ACHN (cell line): ENCODE results near the gene RNF130.
"Not testable (repeated sequence)": the region's sequence is repeated elsewhere in the genome, so short reads cannot be mapped to it uniquely, and the experiment has no call there.

Experiments used
- DNase-seq: peaks from one replicate; pipeline ENCODE4 v3.0.0-alpha.2; 2015
- in situ Hi-C: cut with HindIII; loops from 2 replicates; pipeline ENCODE4 v1.10.0; 2017; ENCODE audit warnings: low sequenced_read_pairs, low pct_ligation_motif_present, low pct_unique_long_range_greater_than_20kb

Gene RNF130

DNA sequence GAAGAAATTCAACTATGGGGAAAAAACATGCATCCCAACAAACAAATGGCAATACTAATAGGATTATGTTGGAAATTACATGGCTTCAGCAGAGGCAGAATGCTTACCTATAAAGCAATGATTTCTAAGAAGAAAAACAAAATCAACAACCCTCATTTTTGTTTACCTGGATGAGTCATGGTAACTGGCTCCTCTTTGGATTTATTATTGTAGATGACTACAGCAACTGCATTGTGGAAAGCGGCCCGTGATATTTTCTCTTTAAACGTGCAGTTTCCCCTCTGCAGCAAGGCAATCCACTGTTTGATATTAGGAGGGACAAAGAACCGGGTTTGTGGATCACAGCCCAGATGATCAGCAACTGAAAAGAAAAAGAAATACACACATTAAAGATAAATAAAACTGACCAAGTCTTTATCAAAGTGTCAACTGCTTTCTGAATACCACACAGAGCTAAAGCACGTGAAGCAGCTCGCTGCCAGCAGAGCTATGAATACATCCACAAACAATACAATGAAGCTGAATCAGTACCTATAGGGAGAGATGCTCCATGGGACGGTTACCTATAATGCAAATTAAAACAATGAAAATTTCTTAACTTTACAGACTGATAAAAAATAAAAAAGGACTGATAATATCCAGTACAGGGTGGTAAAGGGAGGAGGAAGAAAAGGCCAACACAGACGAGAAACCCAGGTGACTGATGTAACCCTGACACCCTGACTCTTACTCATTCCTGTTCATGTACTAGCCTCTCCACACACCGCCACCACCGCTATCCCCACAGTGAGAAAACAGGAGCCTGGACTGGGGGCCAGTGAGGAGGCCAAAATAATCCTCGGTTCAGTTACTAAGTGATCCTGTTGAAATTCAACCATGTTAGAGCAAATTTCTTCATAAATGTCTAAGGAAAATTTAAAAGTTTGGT is 31.0 kb downstream of the RNF130 start:
- in situ Hi-C loops = no loop called here
- DNase-seq = no peak

DNA sequence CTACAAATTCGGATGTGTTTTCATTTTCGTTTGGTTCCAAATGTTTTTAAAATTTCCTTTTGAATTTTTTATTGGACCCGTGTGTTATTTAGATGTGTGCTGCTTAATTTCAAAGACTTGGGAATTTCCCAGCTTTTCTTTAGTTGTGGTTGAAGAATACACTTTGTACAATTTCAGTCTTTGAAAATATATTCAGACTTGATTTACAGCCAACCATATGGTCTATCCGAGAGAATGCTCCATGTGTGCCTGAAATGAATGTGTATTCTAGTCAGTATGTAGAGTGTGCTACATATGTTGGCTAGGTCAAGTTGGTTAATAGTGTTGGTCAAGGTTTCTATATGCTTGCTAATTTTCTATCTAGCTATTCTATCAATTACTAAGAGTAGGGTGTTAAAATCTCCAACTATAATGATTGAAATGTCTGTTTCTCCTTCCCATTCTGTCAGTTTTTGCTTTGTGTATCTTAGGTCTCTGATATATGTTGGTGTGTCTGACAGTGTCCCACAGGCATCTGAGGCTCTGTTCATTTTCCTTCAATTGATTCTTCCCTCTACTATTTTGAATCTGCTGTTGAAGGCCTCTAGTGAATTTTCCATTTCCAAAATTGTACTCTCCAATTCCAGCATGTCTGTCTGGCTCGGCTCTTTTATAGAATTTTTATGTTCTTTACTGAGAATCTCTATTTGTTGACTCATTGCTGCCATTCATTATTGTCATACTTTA is 36.2 kb downstream of the RNF130 start:
- in situ Hi-C loops = no loop called here

DNA sequence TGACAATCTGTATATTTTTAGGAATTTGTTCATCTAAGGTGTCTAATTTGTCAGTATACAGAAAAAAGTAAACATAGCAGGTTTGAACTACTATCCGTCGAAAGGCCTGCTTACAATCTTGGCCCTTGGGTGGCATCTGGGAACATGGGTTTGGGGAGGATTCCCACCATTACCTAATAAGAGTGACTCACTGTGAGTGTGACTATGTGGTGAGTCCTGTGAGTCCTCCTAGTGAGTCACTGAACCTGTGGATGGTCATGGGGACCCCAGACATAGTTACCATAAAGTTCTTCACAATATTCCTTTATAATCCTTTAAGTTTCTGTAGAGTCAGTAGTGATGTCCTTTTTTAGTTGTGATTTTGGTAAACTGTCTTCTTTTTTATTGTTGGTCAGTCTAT is 37.0 kb downstream of the RNF130 start:
- no peak for DNase-seq
- in situ Hi-C loops = no loop called here

More for the DNA sequence above, 36.2 kb downstream of the RNF130 start:
- no peak for DNase-seq

DNA sequence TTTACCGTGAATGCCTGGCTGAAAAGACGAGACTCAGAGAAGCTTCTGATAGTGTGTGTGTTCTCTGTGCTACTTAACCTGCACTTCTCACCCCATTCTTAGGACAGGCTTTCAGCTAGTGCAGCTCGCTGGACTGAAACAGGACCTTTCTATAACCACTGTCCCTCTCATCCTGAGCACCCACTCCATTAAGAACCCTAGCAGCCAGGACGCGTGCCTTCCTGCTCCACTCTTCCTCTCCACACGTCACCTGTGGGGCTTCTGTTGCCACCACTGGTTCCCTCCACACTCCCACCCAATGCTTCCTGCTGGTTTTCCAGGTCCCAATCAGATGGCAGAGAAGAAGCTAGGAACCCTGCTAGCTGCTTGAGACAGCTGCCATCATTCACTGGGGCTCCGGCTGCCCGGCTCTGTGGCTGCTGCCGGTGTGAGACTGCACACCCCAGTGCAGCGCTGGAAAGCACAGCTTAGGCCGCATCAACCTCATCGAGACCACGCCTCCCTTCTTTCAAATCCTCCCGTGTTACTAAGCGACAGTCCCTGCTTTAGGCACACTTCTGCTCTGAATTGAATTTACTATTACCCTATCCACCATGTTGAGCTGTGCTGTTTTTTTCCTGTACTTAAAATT is 44.0 kb downstream of the RNF130 start:
- in situ Hi-C loops = no loop called here

DNA sequence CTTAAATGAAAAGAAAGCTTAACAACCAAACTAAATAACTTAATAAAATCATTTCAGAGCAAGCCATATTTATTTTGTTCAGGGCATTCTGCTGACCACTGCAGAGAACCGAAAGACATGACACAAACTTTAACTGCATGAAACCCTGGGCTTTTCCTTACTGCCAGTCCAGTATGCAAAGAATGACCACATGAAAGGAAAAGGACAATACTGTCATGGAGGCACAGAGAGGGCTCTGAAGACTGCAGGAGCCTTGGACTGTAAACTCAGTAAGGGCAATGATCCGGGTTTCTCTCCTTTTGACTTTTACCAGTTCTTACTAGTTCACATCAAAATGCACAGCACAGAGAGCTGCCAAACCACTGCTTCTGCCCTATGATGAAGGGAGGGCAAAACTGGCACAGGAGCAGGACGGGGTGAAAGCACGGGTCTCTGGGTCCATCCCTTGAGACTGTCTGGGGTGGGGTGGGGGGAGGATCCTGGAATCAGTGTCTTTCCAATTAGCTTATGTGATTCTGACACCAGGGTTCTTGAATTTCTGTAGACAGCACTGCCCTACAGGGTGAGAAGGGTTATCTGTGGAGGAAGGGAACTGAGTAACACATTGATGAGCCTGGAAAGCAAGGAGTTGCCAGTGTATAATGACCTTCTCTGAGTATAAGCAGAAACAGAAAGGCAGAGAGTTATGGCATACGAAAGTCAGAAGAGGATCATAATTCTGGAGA is 44.7 kb downstream of the RNF130 start:
- DNase-seq = no peak
- in situ Hi-C loops = no loop called here

More for the DNA sequence above, 44.0 kb downstream of the RNF130 start:
- no peak for DNase-seq

DNA sequence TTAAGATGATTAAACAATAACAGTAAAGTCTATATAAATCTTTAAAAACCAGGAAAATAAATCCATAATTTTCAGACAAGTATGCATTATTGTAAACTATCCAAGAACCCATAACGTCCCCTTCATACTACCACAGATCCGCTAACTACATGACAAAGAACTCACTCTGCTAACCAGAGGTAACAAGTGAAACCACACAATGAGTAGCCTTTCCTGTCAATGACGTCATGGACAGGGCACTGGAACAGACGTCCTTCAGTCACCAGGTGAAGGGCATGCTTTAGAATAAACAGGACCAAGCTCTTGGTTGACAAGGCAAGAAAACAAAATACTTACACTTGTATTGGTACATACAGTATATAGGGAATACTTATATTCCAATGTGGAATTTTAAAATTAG is 45.2 kb downstream of the RNF130 start:
- DNase-seq = peak; percentile 40
- in situ Hi-C loops = no loop called here

DNA sequence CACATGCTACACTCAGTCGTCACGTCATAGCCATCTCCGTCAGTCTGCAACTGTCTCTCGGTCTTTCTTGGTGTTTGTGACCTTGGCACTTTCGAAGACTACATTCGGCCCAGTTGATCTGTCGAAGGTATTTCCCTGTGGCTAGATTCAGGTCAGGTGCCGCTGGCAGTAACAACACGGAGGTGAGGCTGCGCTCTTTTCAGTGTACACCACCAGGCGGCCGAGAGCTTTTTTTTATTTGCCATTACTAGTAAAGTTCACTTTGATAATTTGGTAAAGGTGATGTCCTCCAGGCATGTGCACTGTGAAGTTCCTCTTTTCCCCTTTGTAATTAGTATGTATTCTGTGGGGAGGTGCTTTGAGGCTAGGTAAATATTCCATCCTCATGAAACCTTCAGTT is 49.7 kb downstream of the RNF130 start:
- in situ Hi-C loops = no loop called here

DNA sequence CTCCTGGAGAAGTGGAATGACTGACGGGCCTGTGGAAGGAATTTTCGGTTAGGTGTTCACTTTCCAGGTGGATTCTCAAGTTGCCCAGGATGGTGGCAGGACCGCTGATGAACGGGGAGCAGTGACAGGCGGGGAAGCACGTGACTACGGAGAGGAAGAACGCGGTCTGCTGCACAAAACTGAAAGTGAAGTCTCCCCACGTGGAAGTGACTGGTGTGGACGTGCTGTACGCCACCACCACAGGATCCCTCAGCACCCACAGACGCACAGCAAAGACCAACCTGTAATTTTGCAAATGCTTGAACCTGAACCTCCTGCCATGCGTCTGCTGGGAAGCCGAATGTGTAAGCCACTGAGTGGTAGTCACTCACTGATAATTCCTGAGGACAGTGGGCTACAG is 51.4 kb downstream of the RNF130 start:
- no peak for DNase-seq
- in situ Hi-C loops = no loop called here

More for the DNA sequence above, 49.7 kb downstream of the RNF130 start:
- no peak for DNase-seq

DNA sequence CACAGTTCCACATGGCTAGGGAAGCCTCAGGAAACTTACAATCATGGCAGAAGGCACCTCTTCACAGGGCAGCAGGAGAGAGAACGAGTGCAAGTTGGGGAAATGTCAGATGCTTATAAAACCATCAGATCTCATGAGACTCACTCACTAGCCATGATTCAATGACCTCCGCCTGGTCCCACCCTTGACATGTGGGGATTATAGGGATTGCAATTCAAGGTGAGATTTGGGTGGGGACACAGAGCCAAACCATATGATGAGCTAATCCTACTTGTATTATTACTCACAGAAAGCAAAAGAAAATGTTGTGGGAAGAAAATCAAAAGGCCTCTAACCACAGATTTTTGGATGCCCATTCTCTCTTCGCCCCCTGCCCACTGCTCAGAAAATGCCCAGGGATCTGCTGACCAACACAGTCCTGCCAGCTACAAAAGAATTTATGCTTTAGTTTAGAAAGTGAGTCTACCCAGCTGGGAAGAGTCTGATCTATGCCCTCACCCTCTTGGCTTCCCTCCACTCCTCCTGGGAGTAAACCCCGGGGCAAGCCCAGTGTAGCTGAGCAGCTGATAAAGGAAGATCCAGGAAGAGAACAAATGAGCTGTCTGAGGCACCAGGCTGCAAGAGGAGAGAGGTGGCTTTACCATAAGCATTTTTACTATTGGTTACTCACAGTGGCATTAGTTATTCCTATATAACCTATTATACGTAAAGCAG is 53.1 kb downstream of the RNF130 start:
- no peak for DNase-seq
- in situ Hi-C loops = no loop called here

DNA sequence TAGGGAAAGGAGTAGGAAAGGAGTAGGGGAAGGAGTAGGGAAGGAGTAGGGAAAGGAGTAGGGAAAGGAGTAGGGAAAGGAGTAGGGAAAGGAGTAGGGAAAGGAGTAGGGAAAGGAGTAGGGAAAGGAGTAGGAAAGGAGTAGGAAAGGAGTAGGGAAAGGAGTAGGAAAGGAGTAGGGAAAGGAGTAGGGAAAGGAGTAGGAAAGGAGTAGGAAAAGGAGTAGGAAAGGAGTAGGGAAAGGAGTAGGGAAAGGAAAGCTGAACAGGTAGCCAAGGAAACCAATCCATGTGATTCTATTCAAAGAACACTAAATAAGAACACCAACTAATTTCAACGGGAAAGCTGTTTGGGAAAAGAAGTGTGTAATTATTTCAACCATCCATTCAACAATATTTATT is 56.0 kb downstream of the RNF130 start:
- in situ Hi-C loops, DNase-seq: not testable (repeated sequence)

DNA sequence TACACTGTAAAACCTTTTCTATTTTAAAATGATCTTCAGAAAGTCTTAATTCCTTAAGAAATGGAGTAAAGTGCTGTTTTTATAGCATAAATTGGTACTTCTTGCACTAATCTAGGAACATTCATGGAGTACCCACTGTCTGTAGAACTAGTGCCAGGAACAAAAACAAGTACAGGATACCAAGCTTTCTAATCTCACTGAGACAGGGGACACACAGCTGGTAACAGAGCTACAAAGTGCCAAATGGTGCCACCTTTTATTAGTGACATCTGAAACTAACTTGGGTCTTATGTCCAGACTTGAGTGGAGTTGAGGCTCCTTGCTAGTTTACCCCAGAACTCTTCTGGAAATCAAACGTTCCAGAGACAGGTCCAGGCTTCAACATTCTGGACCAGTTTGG is 57.9 kb downstream of the RNF130 start:
- DNase-seq = no peak
- in situ Hi-C loops = no loop called here

DNA sequence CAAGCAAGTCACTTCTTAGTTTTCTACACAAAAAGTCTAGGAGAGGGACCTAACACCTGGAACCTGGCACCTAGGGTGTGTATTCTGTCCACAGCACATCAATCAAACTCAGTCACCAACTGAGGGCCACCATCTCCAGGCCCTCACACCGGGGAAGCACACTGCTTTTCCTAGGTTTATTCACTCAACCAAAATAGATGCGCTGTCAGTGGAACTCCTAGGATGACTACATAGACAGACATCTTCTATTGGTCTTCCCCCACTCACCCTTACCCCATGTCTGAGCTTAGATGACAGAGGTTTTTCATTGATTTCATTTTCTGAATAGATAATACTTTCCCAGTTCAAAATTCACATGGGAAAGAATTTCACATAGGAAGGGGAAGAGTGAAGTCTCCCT is 59.2 kb downstream of the RNF130 start:
- in situ Hi-C loops = no loop called here
- no peak for DNase-seq

DNA sequence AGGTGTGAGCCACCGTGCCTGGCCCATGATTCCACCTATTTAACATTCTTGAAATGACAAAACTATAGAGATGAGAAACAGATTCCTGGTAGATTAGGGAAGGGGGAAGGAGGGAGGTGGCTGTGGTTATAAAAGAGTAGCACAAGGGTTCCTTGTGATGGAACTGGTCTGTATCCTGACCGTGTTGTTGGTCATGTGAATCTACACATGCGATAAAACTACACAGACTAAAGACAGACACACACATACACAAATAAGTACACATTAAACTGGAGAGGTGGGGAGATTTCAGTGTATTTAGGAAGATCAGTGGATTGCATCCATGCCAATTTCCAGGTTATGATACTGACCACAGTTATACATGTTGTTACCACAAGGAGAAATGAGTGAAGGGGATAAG is 60.9 kb downstream of the RNF130 start:
- in situ Hi-C loops = no loop called here
- DNase-seq = no peak

DNA sequence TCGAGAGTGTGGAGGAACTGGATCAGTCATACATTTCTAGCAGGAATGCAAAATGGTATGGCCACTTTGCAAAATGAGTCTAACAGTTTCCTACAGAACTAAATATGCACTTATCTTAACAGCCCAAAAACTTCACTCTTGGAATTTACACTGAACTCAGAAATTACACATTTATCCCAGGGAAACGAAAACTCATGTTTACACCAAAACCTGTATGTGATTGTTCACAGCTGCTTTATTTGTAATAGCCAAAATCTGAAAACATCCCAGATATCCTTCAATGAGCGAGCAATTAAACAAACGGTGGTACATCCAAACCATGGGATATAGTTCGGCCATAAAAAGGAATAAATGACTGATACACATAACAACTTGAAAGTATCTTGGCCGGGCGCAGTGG is 62.0 kb downstream of the RNF130 start:
- DNase-seq = no peak
- in situ Hi-C loops = no loop called here

DNA sequence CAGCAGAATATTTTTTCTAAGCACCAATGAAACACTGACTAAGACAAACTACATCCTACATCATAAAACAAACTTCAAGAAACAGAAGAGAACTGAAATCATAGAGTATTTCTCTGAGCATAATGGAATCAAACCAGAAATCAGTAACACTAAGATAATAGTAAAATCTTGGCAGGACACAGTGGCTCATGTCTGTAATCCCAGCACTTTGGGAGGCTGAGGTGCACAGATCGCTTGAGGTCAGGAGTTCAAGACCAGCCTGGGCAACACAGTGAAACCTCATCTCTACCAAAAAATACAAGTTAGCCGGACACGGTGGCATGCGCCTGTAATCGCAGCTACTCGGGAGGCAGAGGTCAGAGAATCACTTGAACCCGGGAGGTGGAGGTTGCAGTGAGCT is 63.1 kb downstream of the RNF130 start:
- DNase-seq = no peak
- in situ Hi-C loops = no loop called here

DNA sequence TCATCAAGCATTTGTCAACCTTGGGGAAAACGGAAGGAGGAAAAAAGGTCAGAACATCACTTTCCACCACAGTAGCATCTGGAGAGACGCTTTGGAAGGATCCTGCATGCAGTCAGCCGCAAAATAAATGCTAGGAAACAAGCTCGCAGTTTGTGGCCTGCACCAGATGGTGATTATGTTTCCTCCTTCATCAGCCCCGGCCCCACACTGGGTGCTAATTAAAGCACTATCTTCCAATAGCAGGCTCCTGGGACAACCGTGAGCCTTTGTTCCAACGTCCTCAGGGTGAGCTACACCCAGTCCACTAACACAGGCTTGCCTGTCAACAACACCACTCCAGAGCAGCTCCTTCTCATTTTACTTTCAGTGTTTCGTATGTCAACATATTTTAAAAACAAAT is 64.0 kb downstream of the RNF130 start:
- in situ Hi-C loops = no loop called here
- no peak for DNase-seq

DNA sequence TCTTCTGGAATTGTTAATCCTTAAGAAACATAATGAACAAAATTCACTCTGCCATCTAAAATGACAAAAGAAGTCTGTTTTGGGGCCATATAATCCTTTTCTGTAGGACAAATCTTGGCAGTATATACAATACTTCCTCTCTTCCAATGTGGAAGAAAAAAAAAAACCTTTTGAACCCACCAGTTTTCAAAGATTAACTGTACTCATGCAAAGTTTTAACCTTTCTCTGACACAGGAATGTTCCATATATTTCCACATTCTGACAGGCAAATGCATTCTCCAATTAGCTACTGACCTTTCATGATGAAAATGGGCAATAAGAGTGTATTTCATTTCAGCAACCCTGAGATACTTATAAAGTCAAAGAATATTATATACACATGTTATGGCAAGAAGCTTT is 65.4 kb downstream of the RNF130 start:
- in situ Hi-C loops = no loop called here
- no peak for DNase-seq

DNA sequence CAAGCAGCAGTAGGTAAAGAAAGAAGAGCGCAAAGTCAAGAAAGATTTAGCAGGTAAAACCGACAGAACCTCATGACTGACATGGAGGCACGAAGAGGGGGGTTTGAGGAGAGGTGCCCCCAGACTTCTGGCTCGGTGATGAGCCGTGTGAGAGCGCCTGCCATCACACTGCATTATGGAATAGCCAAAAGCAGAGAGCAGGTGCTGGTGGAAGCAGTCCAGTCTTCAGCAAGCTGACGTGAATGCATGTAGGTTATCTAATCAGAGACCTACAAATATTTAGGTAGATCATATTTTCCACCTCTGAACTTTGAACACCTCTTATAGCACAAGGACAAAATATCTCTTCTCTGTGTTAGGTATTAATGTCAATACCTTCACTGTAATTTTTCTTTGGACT is 68.4 kb downstream of the RNF130 start:
- no peak for DNase-seq
- in situ Hi-C loops = no loop called here
